Measurements from ENCODE around the gene TENM3.

The TENM3 gene

DNA sequence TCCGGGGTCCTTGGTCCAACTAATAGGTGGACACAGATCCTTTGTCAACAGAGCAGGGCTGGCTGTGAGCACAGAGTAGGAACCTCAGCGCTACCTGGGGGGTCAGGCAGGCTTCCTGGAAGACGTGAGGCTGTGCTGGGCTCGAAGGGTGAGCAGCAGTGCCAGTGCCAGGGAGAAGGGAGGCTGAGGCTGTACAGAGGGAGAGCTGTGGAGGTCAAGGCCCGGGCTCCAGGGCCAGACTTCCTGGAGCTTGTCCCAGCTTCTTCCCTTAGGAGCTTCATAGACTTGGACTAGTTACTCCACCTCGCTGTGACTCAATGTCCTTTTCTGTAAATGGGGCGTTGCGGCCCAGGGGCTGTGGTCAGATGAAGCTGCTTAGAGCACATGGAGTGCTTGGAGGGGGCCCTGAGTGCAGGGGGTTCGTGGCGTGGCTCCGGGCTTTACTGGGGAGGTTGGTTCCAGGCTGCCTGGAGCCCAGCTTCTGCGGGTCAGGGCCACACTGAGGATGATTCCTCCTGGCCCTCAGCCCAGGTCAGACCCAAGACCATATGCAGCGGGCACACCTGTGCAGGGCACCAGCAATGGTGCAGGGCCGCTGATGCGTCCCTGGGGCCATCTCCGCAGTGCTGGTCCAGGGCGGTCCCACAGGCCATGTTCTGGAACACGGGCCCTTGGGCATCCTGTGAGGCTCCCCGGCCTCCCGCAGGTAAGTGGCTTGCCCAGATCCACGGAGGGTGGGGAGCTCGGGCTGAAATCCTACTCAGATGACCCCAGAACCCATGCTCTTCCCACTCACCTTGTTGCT, 575.9 kb downstream of the TENM3 start:
- H3K36me3 ChIP-seq (ENCODE audit: control insufficient read depth, insufficient read depth, low read length): no peaks in the 10 kb centered on the region
- no peaks in the 10 kb centered on the region for H3K27me3 ChIP-seq (replicated peaks; ENCODE audit: control insufficient read depth, insufficient read depth, low read length, poor library complexity, severe bottlenecking)
- H3K4me1 ChIP-seq (ENCODE audit: control insufficient read depth, insufficient read depth, low read length, poor library complexity, severe bottlenecking): no peaks in the 10 kb centered on the region
- no peak overlapping the region for H3K27ac ChIP-seq (ENCODE audit: insufficient read depth, low read length, poor library complexity, severe bottlenecking)
- no peaks in the 10 kb centered on the region for H3K9me3 ChIP-seq (ENCODE audit: control insufficient read depth, low read length)
- H3K4me3 ChIP-seq (ENCODE audit: insufficient read depth, low read depth, low read length, poor library complexity, severe bottlenecking): no peak overlapping the region
- DNase-seq: no peak

DNA sequence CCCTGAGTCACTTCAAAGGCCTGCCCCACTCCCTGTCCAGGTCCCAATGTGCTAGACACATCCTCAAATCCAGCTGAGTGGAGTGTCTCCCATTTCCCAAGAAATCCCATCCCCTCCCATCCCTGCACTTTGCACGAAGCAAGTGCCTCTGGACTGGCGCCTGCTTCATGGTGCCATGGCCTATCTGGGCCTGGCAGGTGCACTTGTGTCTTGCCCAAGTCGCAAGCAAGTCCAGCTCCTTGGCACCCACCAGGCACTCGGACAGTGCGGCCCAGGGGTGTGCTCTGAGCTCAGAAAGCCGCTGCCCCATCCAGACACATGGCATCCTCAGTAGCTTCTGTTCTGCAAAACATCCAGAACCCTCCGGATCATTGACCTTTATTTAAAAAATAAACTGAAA, 576.5 kb downstream of the TENM3 start:
- H3K27ac ChIP-seq (ENCODE audit: insufficient read depth, low read length, poor library complexity, severe bottlenecking): no peak overlapping the region
- no peaks in the 10 kb centered on the region for H3K27me3 ChIP-seq (replicated peaks; ENCODE audit: control insufficient read depth, insufficient read depth, low read length, poor library complexity, severe bottlenecking)
- H3K9me3 ChIP-seq (ENCODE audit: control insufficient read depth, low read length): no peaks in the 10 kb centered on the region
- H3K4me3 ChIP-seq (ENCODE audit: insufficient read depth, low read depth, low read length, poor library complexity, severe bottlenecking): no peak overlapping the region
- DNase-seq: no peak
- no peaks in the 10 kb centered on the region for H3K36me3 ChIP-seq (ENCODE audit: control insufficient read depth, insufficient read depth, low read length)
- no peaks in the 10 kb centered on the region for H3K4me1 ChIP-seq (ENCODE audit: control insufficient read depth, insufficient read depth, low read length, poor library complexity, severe bottlenecking)

DNA sequence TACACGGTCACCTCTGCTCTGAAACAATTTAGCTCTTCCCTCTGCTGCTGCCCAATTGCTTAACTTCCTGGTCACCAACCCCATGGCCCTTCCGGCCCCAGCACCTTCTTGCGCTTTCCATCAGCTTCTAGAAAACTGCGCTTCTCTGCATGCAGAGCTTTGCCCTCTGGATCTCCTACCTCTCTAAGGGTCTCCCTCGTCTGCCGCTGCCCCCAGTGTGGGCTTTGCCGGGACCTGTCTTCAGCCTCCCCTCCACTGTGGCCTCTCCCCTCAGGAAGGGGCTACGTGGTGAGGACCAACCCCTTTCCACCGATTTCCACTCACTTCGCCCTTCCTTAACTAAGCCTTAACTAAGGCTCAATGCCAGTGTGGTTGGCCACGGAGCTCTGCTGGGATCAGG, 579.4 kb downstream of the TENM3 start:
- Histone ChIP-seq H3K4me3 (ENCODE audit: insufficient read depth, low read depth, low read length, poor library complexity, severe bottlenecking) (no peak overlapping the region), H3K36me3 (ENCODE audit: control insufficient read depth, insufficient read depth, low read length) (no peaks in the 10 kb centered on the region), H3K9me3 (ENCODE audit: control insufficient read depth, low read length) (no peaks in the 10 kb centered on the region), H3K27ac (ENCODE audit: insufficient read depth, low read length, poor library complexity, severe bottlenecking) (no peak overlapping the region), H3K27me3 (replicated peaks; ENCODE audit: control insufficient read depth, insufficient read depth, low read length, poor library complexity, severe bottlenecking) (no peaks in the 10 kb centered on the region), H3K4me1 (ENCODE audit: control insufficient read depth, insufficient read depth, low read length, poor library complexity, severe bottlenecking) (no peaks in the 10 kb centered on the region)
- DNase-seq: no peak

DNA sequence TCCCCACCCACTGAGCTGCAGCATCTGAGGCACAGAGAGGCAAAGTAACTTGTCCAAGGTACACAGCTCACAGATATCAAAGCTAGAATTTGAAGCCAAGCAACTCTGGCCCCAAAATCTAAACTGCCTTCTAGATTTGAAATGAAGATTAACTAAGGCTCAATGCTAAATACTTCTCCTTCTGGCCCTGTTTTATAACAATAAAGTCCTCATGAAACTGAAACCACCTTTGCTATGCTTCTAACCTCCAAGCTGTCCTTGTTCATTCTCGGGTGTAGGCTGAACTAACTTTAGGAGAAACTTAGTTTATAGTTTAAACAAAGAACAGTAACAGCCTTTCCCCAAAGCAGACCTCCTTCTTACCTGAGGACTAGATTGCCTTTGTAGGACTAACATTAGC, 580.4 kb downstream of the TENM3 start:
- Histone ChIP-seq H3K9me3 (ENCODE audit: control insufficient read depth, low read length) (no peaks in the 10 kb centered on the region), H3K27ac (ENCODE audit: insufficient read depth, low read length, poor library complexity, severe bottlenecking) (no peak overlapping the region), H3K4me1 (ENCODE audit: control insufficient read depth, insufficient read depth, low read length, poor library complexity, severe bottlenecking) (no peaks in the 10 kb centered on the region), H3K4me3 (ENCODE audit: insufficient read depth, low read depth, low read length, poor library complexity, severe bottlenecking) (no peak overlapping the region), H3K27me3 (replicated peaks; ENCODE audit: control insufficient read depth, insufficient read depth, low read length, poor library complexity, severe bottlenecking) (no peaks in the 10 kb centered on the region), H3K36me3 (ENCODE audit: control insufficient read depth, insufficient read depth, low read length) (no peaks in the 10 kb centered on the region)
- no peak for DNase-seq

DNA sequence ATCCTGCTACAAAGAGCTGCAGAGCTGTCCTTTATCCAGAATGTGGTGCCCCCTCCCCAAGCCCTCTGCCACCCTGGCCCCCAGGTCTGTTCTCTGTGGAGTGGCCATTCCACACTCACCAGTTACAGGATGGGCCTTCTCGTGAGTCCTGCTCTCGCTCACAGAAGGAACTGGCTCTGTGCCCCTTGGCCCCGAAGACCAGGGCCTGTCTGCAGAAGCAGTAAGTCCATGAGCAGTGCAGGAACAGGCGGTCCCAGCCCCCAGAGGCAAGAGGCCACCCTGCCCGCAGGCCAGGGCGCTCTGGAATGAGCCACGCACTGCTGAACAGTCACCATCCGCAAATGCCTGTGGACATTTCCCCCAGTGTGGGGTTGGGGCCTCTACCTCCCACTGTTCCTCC, 581.8 kb downstream of the TENM3 start:
- DNase-seq: no peak
- Histone ChIP-seq H3K36me3 (ENCODE audit: control insufficient read depth, insufficient read depth, low read length) (no peaks in the 10 kb centered on the region), H3K27ac (ENCODE audit: insufficient read depth, low read length, poor library complexity, severe bottlenecking) (no peak overlapping the region), H3K4me1 (ENCODE audit: control insufficient read depth, insufficient read depth, low read length, poor library complexity, severe bottlenecking) (no peaks in the 10 kb centered on the region), H3K4me3 (ENCODE audit: insufficient read depth, low read depth, low read length, poor library complexity, severe bottlenecking) (no peak overlapping the region), H3K9me3 (ENCODE audit: control insufficient read depth, low read length) (no peaks in the 10 kb centered on the region), H3K27me3 (replicated peaks; ENCODE audit: control insufficient read depth, insufficient read depth, low read length, poor library complexity, severe bottlenecking) (no peaks in the 10 kb centered on the region)

DNA sequence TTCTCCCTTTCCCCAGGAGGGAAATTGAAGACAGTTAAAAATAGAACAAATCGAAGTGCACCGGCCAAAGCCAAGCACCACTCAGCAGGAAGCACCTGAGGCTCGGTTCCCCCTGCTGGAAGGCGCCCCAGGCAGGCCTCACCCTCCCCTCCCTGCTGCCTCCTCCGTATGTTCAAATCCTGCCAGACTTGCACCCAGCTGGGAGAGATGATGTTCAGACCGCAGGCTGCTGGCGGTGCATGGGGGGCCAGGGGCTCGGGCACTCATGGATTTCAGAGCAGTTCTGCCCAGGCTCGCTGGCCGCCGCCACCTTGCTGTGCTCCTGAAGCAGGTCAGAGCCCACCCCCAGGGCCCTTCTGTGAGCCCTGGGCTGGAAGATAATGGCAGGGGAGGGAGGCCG, 582.6 kb downstream of the TENM3 start:
- H3K27ac ChIP-seq (ENCODE audit: insufficient read depth, low read length, poor library complexity, severe bottlenecking): no peak overlapping the region
- no peaks in the 10 kb centered on the region for H3K27me3 ChIP-seq (replicated peaks; ENCODE audit: control insufficient read depth, insufficient read depth, low read length, poor library complexity, severe bottlenecking)
- no peaks in the 10 kb centered on the region for H3K36me3 ChIP-seq (ENCODE audit: control insufficient read depth, insufficient read depth, low read length)
- no peak for DNase-seq
- no peaks in the 10 kb centered on the region for H3K4me1 ChIP-seq (ENCODE audit: control insufficient read depth, insufficient read depth, low read length, poor library complexity, severe bottlenecking)
- H3K4me3 ChIP-seq (ENCODE audit: insufficient read depth, low read depth, low read length, poor library complexity, severe bottlenecking): no peak overlapping the region
- no peaks in the 10 kb centered on the region for H3K9me3 ChIP-seq (ENCODE audit: control insufficient read depth, low read length)

DNA sequence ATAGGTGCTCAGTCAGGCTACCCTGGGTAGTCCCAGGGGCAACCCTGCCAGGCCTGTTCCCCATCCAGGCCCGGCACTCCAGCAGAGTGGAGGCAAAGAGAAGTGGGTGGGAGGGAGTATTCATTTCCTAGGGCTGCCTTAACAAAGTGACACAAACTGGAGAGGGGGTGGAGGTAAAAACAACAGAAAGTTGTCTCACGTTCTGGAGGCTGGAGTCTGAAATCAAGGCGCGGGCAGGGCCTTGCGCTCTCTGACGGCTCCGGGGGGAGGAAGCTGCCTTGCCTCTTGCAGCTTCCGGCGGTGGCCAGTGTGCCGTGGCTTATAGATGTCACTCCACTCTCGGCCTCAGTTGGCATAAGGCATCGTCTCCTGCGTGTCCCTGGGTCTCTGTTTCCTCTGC, 583.2 kb downstream of the TENM3 start:
- no peak overlapping the region for H3K4me3 ChIP-seq (ENCODE audit: insufficient read depth, low read depth, low read length, poor library complexity, severe bottlenecking)
- DNase-seq: no peak
- H3K27me3 ChIP-seq (replicated peaks; ENCODE audit: control insufficient read depth, insufficient read depth, low read length, poor library complexity, severe bottlenecking): no peaks in the 10 kb centered on the region
- H3K4me1 ChIP-seq (ENCODE audit: control insufficient read depth, insufficient read depth, low read length, poor library complexity, severe bottlenecking): no peaks in the 10 kb centered on the region
- H3K9me3 ChIP-seq (ENCODE audit: control insufficient read depth, low read length): no peaks in the 10 kb centered on the region
- H3K27ac ChIP-seq (ENCODE audit: insufficient read depth, low read length, poor library complexity, severe bottlenecking): no peak overlapping the region
- no peaks in the 10 kb centered on the region for H3K36me3 ChIP-seq (ENCODE audit: control insufficient read depth, insufficient read depth, low read length)

DNA sequence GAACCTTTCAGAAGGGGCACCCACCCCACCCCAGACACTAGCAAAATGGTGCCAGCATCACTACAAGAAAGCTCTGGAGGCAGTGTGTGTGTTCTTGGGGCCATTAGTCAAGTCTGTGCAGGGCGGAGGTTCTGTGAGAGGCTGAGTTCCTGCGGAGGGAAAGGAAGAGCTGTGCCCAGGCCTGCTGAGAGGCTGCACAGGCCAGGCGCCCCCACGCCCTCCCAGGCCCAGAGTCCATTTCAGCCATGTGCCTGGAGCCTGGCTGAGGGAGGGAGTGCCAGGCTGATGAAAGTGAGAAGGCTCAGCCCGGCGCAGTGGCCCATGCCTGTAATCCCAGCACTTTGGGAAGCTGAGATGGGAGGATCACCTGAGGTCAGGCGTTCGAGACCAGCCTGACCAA, 584.0 kb downstream of the TENM3 start:
- Histone ChIP-seq H3K36me3 (ENCODE audit: control insufficient read depth, insufficient read depth, low read length) (no peaks in the 10 kb centered on the region), H3K27me3 (replicated peaks; ENCODE audit: control insufficient read depth, insufficient read depth, low read length, poor library complexity, severe bottlenecking) (no peaks in the 10 kb centered on the region), H3K27ac (ENCODE audit: insufficient read depth, low read length, poor library complexity, severe bottlenecking) (no peak overlapping the region), H3K4me1 (ENCODE audit: control insufficient read depth, insufficient read depth, low read length, poor library complexity, severe bottlenecking) (no peaks in the 10 kb centered on the region), H3K4me3 (ENCODE audit: insufficient read depth, low read depth, low read length, poor library complexity, severe bottlenecking) (no peak overlapping the region), H3K9me3 (ENCODE audit: control insufficient read depth, low read length) (no peaks in the 10 kb centered on the region)
- no peak for DNase-seq

DNA sequence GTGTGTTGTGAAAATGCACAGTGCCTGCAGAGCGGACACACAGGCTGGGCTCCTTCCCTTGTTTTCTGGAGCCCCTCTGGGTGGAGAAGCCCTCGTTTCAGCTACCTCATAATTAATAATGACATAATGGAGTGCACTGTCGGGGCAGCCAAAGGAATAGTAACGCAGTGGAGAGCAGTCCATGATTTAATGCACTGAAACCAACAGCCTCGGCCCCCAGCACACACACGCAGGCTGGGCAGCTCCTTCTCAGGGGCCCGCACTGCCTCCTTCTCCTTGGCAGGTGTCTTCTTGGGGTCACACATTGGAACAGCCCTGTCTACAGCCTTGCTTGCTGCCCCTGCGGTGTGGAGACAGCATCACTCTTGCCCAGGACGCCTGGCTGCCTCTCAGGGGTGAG, 584.8 kb downstream of the TENM3 start:
- Histone ChIP-seq H3K4me3 (ENCODE audit: insufficient read depth, low read depth, low read length, poor library complexity, severe bottlenecking) (no peak overlapping the region), H3K36me3 (ENCODE audit: control insufficient read depth, insufficient read depth, low read length) (no peaks in the 10 kb centered on the region), H3K27ac (ENCODE audit: insufficient read depth, low read length, poor library complexity, severe bottlenecking) (no peak overlapping the region), H3K4me1 (ENCODE audit: control insufficient read depth, insufficient read depth, low read length, poor library complexity, severe bottlenecking) (no peaks in the 10 kb centered on the region), H3K9me3 (ENCODE audit: control insufficient read depth, low read length) (no peaks in the 10 kb centered on the region), H3K27me3 (replicated peaks; ENCODE audit: control insufficient read depth, insufficient read depth, low read length, poor library complexity, severe bottlenecking) (no peaks in the 10 kb centered on the region)
- DNase-seq: no peak

DNA sequence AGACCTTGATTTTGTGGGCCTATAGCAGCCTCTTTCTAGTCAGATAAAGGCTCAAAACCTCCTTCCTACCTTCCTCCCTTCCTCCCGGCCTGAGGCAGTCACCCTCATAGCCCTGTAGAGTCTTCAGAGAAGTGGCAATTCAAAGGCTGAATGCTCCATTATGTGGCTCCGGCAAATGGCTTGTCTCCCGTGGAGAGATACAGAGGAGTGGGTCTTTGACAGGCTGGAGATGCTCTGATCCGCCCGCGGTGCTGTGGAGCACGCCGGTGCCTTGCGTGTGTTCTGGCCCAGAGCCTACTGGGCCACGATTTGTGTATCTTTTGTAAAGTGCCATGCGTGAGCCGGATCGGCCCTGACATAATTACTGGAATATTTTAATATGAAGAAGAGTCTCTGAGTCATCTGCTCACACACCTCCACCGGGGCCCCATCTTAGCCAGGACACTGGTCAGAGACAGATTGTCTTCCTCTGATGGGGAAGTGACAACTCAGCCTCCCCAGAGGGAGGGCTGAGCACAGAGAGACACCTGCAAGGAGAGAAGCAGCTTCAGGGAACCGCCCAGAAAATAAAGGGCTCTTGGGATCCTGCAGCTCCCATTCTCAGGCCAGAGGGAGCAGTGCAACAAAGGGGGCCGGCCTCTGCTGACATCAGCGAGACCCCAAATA, 585.3 kb downstream of the TENM3 start:
- Histone ChIP-seq H3K4me3 (ENCODE audit: insufficient read depth, low read depth, low read length, poor library complexity, severe bottlenecking) (no peak overlapping the region), H3K27me3 (replicated peaks; ENCODE audit: control insufficient read depth, insufficient read depth, low read length, poor library complexity, severe bottlenecking) (no peaks in the 10 kb centered on the region), H3K4me1 (ENCODE audit: control insufficient read depth, insufficient read depth, low read length, poor library complexity, severe bottlenecking) (no peaks in the 10 kb centered on the region), H3K27ac (ENCODE audit: insufficient read depth, low read length, poor library complexity, severe bottlenecking) (no peak overlapping the region), H3K9me3 (ENCODE audit: control insufficient read depth, low read length) (no peaks in the 10 kb centered on the region), H3K36me3 (ENCODE audit: control insufficient read depth, insufficient read depth, low read length) (no peaks in the 10 kb centered on the region)
- no peak for DNase-seq

Measured in effector memory CD4-positive, alpha-beta T cell (primary cell).